Measurements from ENCODE around the gene MED12L.

- TF ChIP-seq ZNF146 (CRISPR knock-in tag; IDR thresholded peaks at IDR 0.05; ENCODE audit: unreplicated experiment) (no peak), ARNT (IDR thresholded peaks at IDR 0.05) (no peak), CTCF (IDR thresholded peaks at IDR 0.05 in 2 of 3, conservative IDR thresholded peaks at IDR 0.05 in 1 of 3; ENCODE audit: insufficient read depth in 2 of 3, low read depth in 1 of 3, low read length in 3 of 3) (no peak), ZFP36 (IDR thresholded peaks at IDR 0.05; ENCODE audit: low read depth, low read length, partially characterized antibody) (no peak), MAFK (IDR thresholded peaks at IDR 0.05; ENCODE audit: low read length) (no peak), RAD51 (IDR thresholded peaks at IDR 0.05; ENCODE audit: borderline replicate concordance, low read depth) (no peak), MYNN (IDR thresholded peaks at IDR 0.05) (no peak), MYNN (CRISPR knock-in tag; IDR thresholded peaks at IDR 0.05) (no peak), MAX (CRISPR knock-in tag; IDR thresholded peaks at IDR 0.05) (no peak), MEIS2 (IDR thresholded peaks at IDR 0.05; ENCODE audit: partially characterized antibody) (no peak), RNF219 (CRISPR knock-in tag; IDR thresholded peaks at IDR 0.05) (no peak), CBX5 (IDR thresholded peaks at IDR 0.05; ENCODE audit: borderline replicate concordance, low read depth) (no peak), ZNF512 (tag; IDR thresholded peaks at IDR 0.05) (no peak), CTBP1 (IDR thresholded peaks at IDR 0.05; ENCODE audit: borderline replicate concordance) (no peak)
- TF ChIP-seq, protein P1, sequence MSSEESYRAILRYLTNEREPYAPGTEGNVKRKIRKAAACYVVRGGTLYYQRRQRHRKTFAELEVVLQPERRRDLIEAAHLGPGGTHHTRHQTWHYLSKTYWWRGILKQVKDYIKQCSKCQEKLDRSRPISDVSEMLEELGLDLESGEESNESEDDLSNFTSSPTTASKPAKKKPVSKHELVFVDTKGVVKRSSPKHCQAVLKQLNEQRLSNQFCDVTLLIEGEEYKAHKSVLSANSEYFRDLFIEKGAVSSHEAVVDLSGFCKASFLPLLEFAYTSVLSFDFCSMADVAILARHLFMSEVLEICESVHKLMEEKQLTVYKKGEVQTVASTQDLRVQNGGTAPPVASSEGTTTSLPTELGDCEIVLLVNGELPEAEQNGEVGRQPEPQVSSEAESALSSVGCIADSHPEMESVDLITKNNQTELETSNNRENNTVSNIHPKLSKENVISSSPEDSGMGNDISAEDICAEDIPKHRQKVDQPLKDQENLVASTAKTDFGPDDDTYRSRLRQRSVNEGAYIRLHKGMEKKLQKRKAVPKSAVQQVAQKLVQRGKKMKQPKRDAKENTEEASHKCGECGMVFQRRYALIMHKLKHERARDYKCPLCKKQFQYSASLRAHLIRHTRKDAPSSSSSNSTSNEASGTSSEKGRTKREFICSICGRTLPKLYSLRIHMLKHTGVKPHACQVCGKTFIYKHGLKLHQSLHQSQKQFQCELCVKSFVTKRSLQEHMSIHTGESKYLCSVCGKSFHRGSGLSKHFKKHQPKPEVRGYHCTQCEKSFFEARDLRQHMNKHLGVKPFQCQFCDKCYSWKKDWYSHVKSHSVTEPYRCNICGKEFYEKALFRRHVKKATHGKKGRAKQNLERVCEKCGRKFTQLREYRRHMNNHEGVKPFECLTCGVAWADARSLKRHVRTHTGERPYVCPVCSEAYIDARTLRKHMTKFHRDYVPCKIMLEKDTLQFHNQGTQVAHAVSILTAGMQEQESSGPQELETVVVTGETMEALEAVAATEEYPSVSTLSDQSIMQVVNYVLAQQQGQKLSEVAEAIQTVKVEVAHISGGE (CRISPR knock-in tag; IDR thresholded peaks at IDR 0.05): no peak
These were observed 83.9 kb downstream of the MED12L start for GRCh38 chr3:151169262-151169947.

Measured in K562 (cell line).